IMR-90 (cell line): Measurements from ENCODE around the gene NPLOC4. TPM values are rescaled to one million over a fixed set of nuclear protein-coding genes. Genes with fewer than 3 reads are reported as not detected.
A peak's percentile ranks its signal among the peaks of the same experiment; 100 is the strongest.

Experiments used
- ATAC-seq: fragments of 200-7000 bp; cut with Tn5 transposase; 2 replicates; pipeline ENCODE4 v1.9.1; 2020; ENCODE audit warnings: low read depth, mild to moderate bottlenecking, moderate library complexity
- BruUV-seq: library from RNA; stranded (reverse); fragments of 400-500 nt; replicated peaks from 2 replicates; lab custom pipeline; 2021; lab: Mats Ljungman, UMichigan
- CTCF ChIA-PET: fragments of 300-600 bp; formaldehyde crosslinking; extraction: SDS; loops from one replicate; lab custom pipeline; 2021; ENCODE audit warnings: antibody characterized with exemption; lab: Yijun Ruan, JAX
- POLR2A ChIA-PET: fragments of 300-600 bp; sonication (Branson Sonifier 250); formaldehyde crosslinking; loops from one replicate; lab custom pipeline; 2022; ENCODE audit warnings: antibody characterized with exemption; ENCODE audit not compliant: unreplicated experiment; lab: Charles Lee
- DNase-seq: peaks from one replicate; pipeline ENCODE4 v3.0.0; 2013
- H2AFZ ChIP-seq: replicated peaks from 2 replicates; pipeline ENCODE3; 2013; ENCODE audit warnings: low read length, mild to moderate bottlenecking; ENCODE audit not compliant: poor library complexity
- H2AK5ac ChIP-seq: 2 replicates; pipeline ENCODE4 v1.6.1; 2013; ENCODE audit warnings: low read depth, low read length, inconsistent platforms
- H2AK9ac ChIP-seq: replicated peaks from 2 replicates; pipeline ENCODE3; 2013; ENCODE audit warnings: mild to moderate bottlenecking, low read depth, low read length, moderate library complexity; ENCODE audit not compliant: poor library complexity
- H2BK120ac ChIP-seq: 2 replicates; pipeline ENCODE4 v1.6.1; 2013; ENCODE audit warnings: low read depth, low read length, inconsistent platforms
- H2BK15ac ChIP-seq: 3 replicates; pipeline ENCODE4 v1.6.1; 2013; ENCODE audit warnings: low read depth, low read length, inconsistent platforms
- H2BK20ac ChIP-seq: 2 replicates; pipeline ENCODE4 v1.6.1; 2013; ENCODE audit warnings: low read depth, mild to moderate bottlenecking, inconsistent platforms, low read length, moderate library complexity
- H2BK5ac ChIP-seq: 2 replicates; pipeline ENCODE4 v1.6.1; 2013; ENCODE audit warnings: mild to moderate bottlenecking, low read depth, low read length, inconsistent platforms; ENCODE audit not compliant: poor library complexity, severe bottlenecking
- H3K14ac ChIP-seq: replicated peaks from 2 replicates; pipeline ENCODE4 v1.6.1; 2013; ENCODE audit warnings: low read depth, low read length, inconsistent platforms
- H3K18ac ChIP-seq: 2 replicates; pipeline ENCODE4 v1.6.1; 2013; ENCODE audit warnings: low read depth, low read length, control low read depth
- H3K23ac ChIP-seq: 2 replicates; pipeline ENCODE4 v1.6.1; 2013; ENCODE audit warnings: low read depth, low read length, inconsistent platforms
- H3K27ac ChIP-seq: 2 replicates; pipeline ENCODE4 v1.5.1; 2013; ENCODE audit warnings: mild to moderate bottlenecking, control low read depth, low read length; ENCODE audit not compliant: insufficient read depth
- H3K27me3 ChIP-seq: 2 replicates; pipeline ENCODE4 v1.6.1; 2013; ENCODE audit warnings: low read length; ENCODE audit not compliant: control insufficient read depth, insufficient read depth
- H3K36me3 ChIP-seq: 2 replicates; pipeline ENCODE4 v1.6.1; 2013; ENCODE audit warnings: low read length, mixed read lengths; ENCODE audit not compliant: control insufficient read depth, insufficient read depth
- H3K4ac ChIP-seq: 2 replicates; pipeline ENCODE4 v1.6.1; 2013; ENCODE audit warnings: low read depth, low read length, inconsistent platforms
- H3K4me1 ChIP-seq: 2 replicates; pipeline ENCODE4 v1.6.1; 2013; ENCODE audit warnings: low read length, mixed read lengths; ENCODE audit not compliant: control insufficient read depth, insufficient read depth
- H3K4me2 ChIP-seq: 2 replicates; pipeline ENCODE4 v1.6.1; 2013; ENCODE audit warnings: low read depth, mild to moderate bottlenecking, control low read depth, low read length, moderate library complexity
- H3K4me3 ChIP-seq: 2 replicates; pipeline ENCODE4 v1.5.1; 2013; ENCODE audit warnings: low read depth, mild to moderate bottlenecking, control low read depth, low read length, moderate library complexity; ENCODE audit not compliant: insufficient read depth
- H3K56ac ChIP-seq: 2 replicates; pipeline ENCODE4 v1.6.1; 2013; ENCODE audit warnings: low read length, inconsistent platforms; ENCODE audit not compliant: insufficient read depth; ENCODE audit errors: extremely low read depth
- H3K79me1 ChIP-seq, 2 experiments: 2 replicates each; pipeline ENCODE4 v1.6.1; 2013; ENCODE audit warnings: low read length in 2 of 2, inconsistent platforms in 1 of 2, low read depth in 1 of 2
- H3K9ac ChIP-seq: 2 replicates; pipeline ENCODE4 v1.6.1; 2013; ENCODE audit warnings: low read depth, low read length, control low read depth
- H3K9me1 ChIP-seq: 2 replicates; pipeline ENCODE4 v1.6.1; 2013; ENCODE audit warnings: low read length, inconsistent platforms; ENCODE audit not compliant: insufficient read depth
- H3K9me3 ChIP-seq: 2 replicates; pipeline ENCODE4 v1.6.1; 2013; ENCODE audit warnings: low read length; ENCODE audit not compliant: control insufficient read depth, insufficient read depth
- H4K20me1 ChIP-seq: 2 replicates; pipeline ENCODE4 v1.6.1; 2013; ENCODE audit warnings: low read length, inconsistent platforms; ENCODE audit not compliant: insufficient read depth
- H4K5ac ChIP-seq: 2 replicates; pipeline ENCODE4 v1.6.1; 2013; ENCODE audit warnings: mild to moderate bottlenecking, low read depth, low read length, control low read depth
- H4K8ac ChIP-seq, 2 experiments: 2 replicates each; pipeline ENCODE4 v1.6.1; 2013; ENCODE audit warnings: low read depth in 2 of 2, low read length in 2 of 2, control low read depth in 1 of 2, inconsistent platforms in 1 of 2
- H4K91ac ChIP-seq: 2 replicates; pipeline ENCODE4 v1.6.1; 2013; ENCODE audit warnings: low read depth, low read length, inconsistent platforms; ENCODE audit not compliant: insufficient read depth
- MAZ ChIP-seq: IDR thresholded peaks from 2 replicates; pipeline ENCODE4 v1.6.1; 2012; ENCODE audit warnings: low read depth, mild to moderate bottlenecking, low read length, improper control_type of control experiment, moderate library complexity, borderline replicate concordance
- RCOR1 ChIP-seq: IDR thresholded peaks from 2 replicates; pipeline ENCODE4 v1.6.1; 2012; ENCODE audit warnings: mild to moderate bottlenecking, low read length, improper control_type of control experiment; ENCODE audit not compliant: insufficient replicate concordance
- WGBS, 2 experiments: methylation state at CpG; one replicate each; pipeline versions ENCODE4 v1.1.5 to v1.1.7; 2013; ENCODE audit warnings: missing lambda C conversion rate in 2 of 2; ENCODE audit not compliant: insufficient read length in 1 of 2; ENCODE audit errors: extremely low coverage in 2 of 2; 5-methylcytosine and 5-hydroxymethylcytosine counted together
- dilution Hi-C: fragments of 300-500 bp; cut with HindIII; formaldehyde crosslinking; loops from one replicate; pipeline ENCODE4 v1.14.3; 2018; ENCODE audit warnings: low sequenced_read_pairs; ENCODE audit not compliant: unreplicated experiment
- in situ Hi-C: fragments of 300-500 bp; cut with MboI; formaldehyde crosslinking; loops from 3 replicates; pipeline ENCODE4 v1.14.3; 2019; ENCODE audit warnings: low sequenced_read_pairs, inconsistent platforms, mixed read lengths
- intact Hi-C: fragments of 100-400 bp; cut with micrococcal nuclease; formaldehyde crosslinking; loops from 2 replicates; pipeline ENCODE4 v1.10.0; 2022
- polyA plus RNA-seq, 3 experiments: library from polyadenylated mRNA; depleted of rRNA; stranded (reverse); fragments of >200 nt; gene quantifications; 2 replicates each; pipeline ENCODE4 v1.2.3, GENCODE V29; 2012; ENCODE audit warnings: low replicate concordance in 1 of 3
- total RNA-seq: library from RNA; depleted of rRNA; stranded (reverse); fragments of >200 nt; gene quantifications from 2 replicates; pipeline ENCODE4 v1.2.3, GENCODE V29; 2012

NPLOC4 gene
- total and polyA plus RNA-seq, 2 of the 4 experiments (the other 2 are of a cell fraction): 70.4 to 78.3 TPM

- Histone ChIP-seq H3K4ac (no peak within 1 kb of the TSS), H3K27me3 (no peaks in the 10 kb centered on the region), H3K18ac (no peak within 1 kb of the TSS), H3K79me1 (no peaks in the 10 kb centered on the region), H3K27ac (no peak within 1 kb of the TSS), H3K4me2 (no peak within 1 kb of the TSS), H4K20me1 (peaks cover 3% of the 10 kb centered on the region; the same call in 1 of the 2 replicates), H2BK120ac (no peak within 1 kb of the TSS), H2AFZ (peak within 1 kb of the TSS; percentile 32), H3K4me1 (peaks cover 6% of the 10 kb centered on the region), H3K36me3 (no peaks in the 10 kb centered on the region), H2AK5ac (no peak within 1 kb of the TSS), H4K91ac (no peak within 1 kb of the TSS), H4K8ac (no peak within 1 kb of the TSS), H3K9me3 (no peaks in the 10 kb centered on the region), H4K5ac (no peak within 1 kb of the TSS), H3K9me1 (peaks cover 8% of the 10 kb centered on the region), H2AK9ac (no peak within 1 kb of the TSS), H3K23ac (no peak within 1 kb of the TSS), H2BK20ac (no peak within 1 kb of the TSS), H2BK5ac (no peak within 1 kb of the TSS), H3K14ac (no peak within 1 kb of the TSS), H3K56ac (no peak within 1 kb of the TSS), H3K4me3 (no peak within 1 kb of the TSS), H3K9ac (no peak within 1 kb of the TSS), H2BK15ac (no peak within 1 kb of the TSS)
- WGBS, 2 experiments: 92% methylated on average over 11 of the region's 15 CpGs; no CpG with 5 or more reads in 1 of the 2 experiments
- intact Hi-C loops: no loop called here
- dilution Hi-C loops: no loop called here
- no TSS peak for BruUV-seq
- DNase-seq (no peak), ATAC-seq (no peak)
- CTCF ChIA-PET: no interaction called here
- in situ Hi-C loops: no loop called here
- POLR2A ChIA-PET: no interaction called here
- TF ChIP-seq RCOR1 (no peak), MAZ (no peak)
These were observed 19.3 kb upstream of the NPLOC4 start, which contains the start of gene PDE6G for GRCh38 chr17:81656118-81656743. PDE6G (minus strand) TSS chr17:81656542; CDS start chr17:81653305, 3,237 bp downstream.
